ENCODE results near the gene MMEL1.

The MMEL1 gene

GRCh38 chr1:2642560-2643413 lies 10.0 kb upstream of the MMEL1 start:
- peak; percentile 64 for DNase-seq

- DNase-seq: no peak
Measured at GRCh38 chr1:2642131-2642559, 9.3 kb upstream of the MMEL1 start.

DNA sequence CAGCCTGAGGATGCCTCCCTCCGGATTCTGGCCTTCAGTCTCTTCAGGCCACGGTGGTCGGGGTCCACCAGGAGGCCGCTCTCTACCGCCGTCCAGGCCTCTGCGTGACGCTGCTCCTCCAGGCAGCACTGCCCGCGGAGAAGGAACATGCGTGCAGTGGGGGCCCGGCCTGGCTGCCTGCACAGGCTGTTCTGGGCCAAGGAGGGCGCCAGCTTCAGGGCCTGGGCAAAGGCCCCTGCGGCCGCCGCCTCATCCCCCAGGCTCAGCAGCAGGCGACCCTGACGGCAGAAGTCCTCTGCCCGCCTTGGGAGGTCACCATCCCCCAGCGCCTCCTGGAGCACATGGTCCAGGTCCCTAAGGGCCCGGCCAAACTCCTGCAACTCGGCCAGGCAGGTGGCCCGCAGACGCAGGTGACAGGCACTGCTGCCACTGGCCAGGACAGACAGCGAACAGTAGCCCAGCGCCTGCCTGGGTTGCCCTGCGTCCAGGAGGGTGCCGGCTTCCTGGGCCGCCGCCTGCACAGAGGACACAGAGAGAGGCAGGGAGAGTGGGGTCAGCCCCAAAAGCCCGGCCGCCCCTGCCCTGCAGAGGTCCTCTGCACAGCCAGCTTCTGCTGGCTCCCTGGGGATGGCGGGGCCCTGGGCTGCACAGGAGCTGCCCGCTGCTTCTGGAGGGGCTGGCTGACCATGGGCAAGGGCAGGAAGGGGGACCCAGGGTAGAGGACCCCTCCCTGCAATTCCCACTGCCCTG lies 8.7 kb upstream of the MMEL1 start:
- no peak for DNase-seq

- no peak for DNase-seq
Measured at GRCh38 chr1:2640626-2641025, 7.8 kb upstream of the MMEL1 start.

DNA sequence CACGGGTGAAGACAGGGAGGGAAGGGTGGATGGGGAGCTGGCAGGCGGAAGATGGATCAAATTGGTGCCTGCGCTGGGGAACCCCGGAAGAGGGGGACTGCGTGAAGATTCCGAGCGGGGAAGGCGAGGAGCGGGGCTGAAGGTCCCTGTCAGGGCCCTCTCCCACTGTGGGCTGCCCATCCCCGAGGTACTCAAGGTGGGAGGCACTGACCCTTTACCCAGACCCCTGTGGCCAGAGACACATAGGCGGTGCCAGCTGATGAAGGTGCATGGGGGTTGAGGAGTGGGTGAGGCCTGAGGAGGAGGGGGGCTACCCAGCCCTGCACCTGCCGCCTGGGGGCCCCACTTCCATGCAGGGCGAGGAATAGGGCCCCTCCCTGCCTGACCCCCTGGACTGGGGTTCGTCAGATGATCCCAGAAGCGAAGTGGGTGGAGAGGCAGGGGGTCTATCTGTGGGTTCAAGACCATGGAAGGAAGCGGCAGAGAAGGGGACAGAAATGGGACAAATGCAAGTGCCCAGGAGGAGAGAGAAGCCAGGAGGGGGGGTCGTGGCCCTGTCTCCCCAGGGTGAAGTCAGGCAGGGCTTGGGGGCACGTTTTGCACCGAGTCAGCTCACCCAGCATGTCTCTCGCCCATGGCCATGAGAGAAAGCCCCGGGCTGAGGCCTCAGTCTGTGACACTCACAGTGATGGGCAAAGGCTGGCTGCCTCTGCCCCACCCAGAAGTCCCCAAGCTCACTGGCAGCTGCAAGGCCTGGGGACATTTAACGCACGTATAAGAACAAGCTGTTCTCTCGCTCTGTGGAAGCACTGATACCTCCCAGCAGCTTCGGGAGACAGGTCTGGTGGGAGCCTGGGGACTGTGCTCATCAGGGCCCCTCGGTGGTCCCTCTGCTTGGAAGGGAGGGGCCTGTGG lies 7.0 kb upstream of the MMEL1 start:
- no peak for DNase-seq

GRCh38 chr1:2639203-2639602 lies 6.4 kb upstream of the MMEL1 start:
- no peak for DNase-seq

DNA sequence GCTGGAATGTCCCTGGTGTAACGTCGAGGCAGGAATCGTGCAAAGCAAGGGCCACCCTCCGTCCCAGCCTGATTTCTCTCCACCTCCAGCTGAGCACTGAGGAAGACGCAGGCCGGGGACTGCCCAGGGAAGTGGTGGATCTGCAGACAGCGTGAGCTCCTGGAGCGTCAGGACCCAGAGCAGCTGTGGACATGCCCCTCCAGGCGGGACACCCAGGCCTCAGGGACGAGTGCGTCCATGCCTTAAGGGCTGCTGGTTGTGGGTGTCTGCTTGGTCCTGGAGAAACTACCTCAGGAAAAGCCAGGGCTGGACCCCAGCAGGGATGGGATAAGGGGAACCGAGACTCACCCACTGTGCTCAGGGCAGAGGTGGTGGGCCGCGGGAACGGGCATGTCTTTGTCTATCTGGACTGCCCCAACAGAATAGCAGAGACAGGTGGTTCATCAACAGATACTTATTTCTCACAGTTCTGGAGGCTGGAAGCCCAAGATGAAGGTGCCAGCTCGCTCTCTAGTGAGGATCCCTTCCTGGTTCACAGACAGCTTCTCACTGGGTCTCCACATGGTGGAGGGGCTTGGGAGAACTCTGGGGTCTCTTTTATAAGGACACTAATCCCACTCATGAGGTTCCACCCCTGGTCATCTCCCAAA lies 5.8 kb upstream of the MMEL1 start:
- DNase-seq: no peak

DNA sequence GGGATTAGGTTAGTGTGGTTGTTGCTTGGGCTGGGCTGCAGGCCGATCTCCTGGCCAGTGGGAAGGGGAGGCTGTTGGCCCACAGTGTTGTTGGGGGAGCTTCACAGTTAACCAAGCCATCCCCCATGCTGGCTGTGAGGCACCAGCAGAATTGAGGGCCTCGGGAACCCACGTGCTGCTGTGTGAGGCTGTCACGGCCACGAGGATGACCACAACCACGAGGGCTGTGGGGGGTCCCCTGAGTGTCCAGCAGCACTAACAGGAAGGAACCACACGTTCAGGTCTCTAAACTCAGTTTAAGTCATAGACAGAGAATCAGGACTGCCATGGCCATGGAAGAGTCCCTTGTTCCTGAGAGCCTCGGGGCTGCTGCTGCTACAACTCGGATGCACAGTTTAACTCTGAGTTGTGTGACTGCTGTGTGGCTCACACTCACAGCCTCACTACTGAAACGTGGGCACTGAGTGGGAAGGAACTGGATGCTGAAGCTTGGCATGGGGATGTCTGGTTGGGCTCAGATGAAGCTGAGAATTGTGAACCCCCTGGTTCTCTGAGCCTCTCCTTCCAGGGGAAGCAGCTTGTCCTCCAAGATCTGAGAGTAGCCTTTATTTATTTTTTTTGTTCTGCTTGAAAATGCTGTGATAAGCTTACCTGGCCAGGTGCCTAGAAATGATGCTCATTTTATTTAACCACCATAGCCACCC lies 4.8 kb upstream of the MMEL1 start:
- DNase-seq: no peak

DNA sequence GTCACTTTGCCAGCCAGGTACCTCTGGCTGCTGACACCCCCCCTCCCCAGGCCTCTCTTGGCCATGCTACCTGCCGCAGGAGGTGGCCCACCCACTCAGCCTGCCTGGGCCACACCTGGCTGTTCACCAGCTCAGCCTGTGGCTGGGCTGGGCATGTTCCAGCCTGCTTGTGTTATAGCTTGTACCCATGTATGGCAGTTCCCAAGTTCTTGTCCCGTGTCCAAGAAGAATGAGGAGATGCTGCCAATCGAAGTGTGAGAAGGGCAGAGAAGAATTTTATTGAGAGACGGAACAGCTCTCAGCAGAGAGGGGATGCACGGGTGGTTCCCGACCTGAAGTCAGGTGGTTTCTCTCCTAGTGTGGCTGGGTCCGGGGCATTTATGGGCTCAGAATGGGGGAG lies 3.9 kb upstream of the MMEL1 start:
- DNase-seq: no peak

DNA sequence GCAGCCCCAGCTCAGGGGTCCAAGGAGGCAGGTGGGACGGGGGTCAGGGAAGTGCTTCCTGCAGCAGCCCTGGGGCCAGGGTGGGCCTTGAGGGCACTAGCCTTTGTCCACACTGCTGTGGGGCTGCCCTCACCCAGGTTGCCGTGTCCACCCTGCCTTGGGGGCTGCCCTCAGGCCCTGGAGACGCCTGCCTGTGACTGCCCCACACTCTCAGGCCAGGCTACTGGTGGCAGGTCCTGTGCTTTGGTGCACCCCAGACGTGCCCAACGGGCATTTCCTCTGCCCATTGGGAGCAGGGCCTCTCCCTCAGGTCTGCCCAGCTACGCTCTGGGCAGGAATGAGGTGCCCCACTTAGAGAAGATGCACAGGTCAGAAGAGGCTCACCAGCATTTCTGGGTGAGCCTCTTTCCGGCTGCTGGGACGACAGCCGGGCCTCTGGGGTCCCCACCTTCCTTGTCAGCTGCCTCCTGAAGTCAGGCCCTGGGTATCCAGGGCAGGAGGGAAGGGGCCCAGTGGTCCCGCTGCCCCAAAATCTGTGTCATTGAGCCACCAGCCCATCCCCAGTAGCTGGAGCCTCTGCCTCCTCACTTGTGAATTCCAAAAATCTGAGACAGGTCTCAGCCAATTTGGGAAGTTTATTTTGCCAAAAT lies 2.7 kb upstream of the MMEL1 start:
- DNase-seq: no peak

GRCh38 chr1:2633936-2634491 lies 1.2 kb upstream of the MMEL1 start:
- DNase-seq: no peak

GRCh38 chr1:2633366-2633935 lies 635 bp upstream of the MMEL1 start:
- no peak for DNase-seq

DNA sequence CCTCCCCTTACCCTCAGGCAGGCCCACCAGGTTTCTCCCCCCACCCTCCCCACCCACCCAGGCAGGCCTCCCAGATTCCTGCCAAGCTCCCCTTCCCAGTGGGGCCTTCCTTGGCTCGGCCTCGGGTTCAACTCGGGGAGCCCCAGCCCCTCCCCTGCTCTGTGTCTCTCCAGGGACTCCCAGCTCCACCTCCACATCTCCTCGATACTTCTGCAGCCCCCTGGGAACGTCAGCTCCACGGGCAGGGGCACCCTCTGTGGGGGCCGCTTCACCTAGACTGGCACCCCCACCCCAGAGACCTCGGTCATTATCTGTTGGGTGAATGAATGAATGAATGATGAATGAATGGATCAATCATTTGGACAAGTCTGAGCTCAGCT lies 775 bp downstream of the MMEL1 start:
- no peak for DNase-seq

DNA sequence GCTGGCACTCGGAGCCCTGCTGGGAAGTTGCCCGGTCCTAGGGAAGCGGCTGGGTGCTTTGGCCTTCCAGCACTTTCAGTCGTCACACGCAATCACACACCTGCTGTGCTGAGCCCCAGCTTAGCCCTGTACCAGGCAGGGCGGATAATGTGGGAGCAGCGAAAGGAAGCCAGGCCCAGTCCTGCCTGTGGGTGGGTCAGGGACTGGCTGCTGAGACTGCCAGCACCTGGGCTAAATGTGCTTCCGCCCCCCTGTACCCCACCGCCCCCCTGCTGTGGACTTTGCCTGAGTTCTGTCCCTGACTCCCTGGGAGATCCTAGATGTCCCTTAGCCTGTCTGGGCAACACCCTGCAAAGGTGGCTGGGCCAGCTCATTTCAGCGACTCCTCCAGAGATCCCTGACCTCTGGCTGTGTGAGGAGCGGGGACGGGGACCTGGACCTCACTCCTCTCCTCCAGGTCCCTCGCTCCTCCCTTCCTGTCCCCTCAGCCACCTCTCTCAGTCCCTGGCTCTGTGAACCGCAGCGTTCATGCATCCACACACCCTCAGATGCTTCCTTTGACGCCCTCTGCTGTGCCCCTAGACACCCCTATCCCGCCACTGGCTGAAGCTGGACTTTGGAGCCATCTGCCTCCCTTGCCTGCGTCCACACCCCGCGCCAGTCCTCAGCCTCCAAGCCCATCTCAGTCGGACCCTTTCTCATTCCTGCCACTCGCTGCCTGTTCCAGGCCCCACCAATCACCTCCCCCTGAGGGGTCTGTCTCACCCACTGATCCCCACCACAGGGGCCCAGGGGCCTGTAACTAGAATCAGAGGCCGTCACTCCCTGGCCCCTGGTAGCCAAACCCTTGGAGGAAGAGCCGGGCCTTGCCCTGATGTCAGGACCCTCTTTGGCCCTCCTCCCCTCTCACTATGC lies 1.4 kb downstream of the MMEL1 start:
- no peak for DNase-seq

- DNase-seq: no peak
Measured at GRCh38 chr1:2630498-2631135, 2.2 kb downstream of the MMEL1 start.

DNA sequence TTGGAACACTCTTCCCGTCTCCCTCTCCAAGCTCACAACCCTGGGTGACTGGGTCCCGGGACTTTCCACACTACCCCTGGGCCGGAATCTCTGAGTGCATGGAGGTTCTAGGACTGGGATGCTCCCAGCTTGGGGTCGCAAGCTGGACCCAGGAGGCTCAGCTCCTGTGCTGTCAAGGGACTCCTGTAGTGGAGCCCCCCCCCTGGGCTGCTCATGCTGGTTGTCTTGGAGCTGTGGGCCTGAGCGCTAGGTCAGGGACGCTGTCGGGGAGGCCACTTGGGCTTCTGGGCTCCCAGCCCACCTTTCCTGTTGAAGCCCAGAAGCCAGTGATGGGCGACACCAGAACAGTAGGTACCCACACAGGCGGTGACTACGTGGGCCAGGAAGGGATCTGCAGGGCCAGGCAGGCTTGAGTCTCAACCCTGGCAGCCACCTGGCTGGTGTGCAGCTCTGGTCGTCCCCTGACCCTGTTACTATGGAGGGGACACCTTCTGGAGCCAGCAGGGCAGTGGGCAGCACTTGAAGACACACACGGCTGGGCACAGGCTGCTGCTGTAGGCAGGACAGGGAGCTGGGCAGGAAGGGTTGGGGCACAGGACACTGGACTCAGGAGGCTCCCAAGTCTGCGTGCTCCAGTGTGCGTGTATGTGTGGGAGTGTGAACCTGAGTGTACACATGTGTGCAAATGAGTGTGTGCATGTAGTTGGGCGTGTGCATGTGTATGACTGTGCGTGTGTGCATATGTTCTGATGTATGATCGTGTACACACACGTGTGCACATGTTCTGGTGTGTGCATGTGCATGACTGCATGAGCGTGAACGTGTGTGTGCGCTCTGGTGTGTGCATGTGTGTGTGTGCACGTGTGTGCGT lies 3.0 kb downstream of the MMEL1 start:
- no peak for DNase-seq

GRCh38 chr1:2628933-2629626 lies 3.7 kb downstream of the MMEL1 start:
- no peak for DNase-seq

Measured in NCI-H748 treated with DMSO at 0.1 percent for 48 hours (cell line).